Measurements from ENCODE around the gene PTPN22.

PTPN22 gene

DNA sequence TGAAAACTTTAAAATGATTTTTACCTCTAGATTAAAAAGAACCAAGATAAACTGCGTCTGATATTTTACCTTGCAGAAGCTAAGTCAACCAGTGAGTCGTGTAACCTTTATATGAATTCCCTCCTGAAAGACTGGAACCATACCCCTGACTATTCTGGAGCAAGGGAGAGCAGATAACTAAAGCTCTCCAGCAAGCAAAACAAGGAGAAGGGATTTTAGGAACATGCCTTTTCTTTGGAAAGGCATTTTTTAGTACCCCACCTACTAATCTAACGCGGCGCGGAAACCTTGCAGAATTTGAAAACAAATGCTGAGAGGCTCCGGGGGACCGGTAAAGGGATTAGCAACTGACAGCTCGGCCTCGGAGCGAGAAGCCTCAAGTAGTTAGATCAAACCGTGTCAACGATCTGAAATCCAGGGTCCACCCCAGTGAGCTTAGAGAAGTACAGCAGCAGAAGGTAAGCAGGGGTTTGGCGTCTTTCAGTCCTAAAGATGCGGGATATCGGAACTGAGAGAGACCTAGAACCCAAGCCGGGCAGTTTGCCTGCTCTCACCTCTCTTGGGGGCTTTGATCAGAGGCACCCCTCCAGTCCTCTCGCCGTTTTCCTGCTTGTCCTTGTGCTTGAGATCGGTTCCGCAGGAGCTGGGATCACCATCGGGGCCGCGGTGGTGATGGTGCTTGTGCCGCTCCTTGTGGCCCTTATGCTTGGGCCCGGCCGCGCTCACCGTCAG, 60.2 kb downstream of the PTPN22 start:
- DNase-seq (ENCODE audit: insufficient read length, low spot score), result no peak
- TF ChIP-seq, protein P1, sequence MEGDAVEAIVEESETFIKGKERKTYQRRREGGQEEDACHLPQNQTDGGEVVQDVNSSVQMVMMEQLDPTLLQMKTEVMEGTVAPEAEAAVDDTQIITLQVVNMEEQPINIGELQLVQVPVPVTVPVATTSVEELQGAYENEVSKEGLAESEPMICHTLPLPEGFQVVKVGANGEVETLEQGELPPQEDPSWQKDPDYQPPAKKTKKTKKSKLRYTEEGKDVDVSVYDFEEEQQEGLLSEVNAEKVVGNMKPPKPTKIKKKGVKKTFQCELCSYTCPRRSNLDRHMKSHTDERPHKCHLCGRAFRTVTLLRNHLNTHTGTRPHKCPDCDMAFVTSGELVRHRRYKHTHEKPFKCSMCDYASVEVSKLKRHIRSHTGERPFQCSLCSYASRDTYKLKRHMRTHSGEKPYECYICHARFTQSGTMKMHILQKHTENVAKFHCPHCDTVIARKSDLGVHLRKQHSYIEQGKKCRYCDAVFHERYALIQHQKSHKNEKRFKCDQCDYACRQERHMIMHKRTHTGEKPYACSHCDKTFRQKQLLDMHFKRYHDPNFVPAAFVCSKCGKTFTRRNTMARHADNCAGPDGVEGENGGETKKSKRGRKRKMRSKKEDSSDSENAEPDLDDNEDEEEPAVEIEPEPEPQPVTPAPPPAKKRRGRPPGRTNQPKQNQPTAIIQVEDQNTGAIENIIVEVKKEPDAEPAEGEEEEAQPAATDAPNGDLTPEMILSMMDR (IDR thresholded peaks at IDR 0.05; ENCODE audit: insufficient read depth, missing control alignments), result no peak
- no peak for FAIRE-seq

DNA sequence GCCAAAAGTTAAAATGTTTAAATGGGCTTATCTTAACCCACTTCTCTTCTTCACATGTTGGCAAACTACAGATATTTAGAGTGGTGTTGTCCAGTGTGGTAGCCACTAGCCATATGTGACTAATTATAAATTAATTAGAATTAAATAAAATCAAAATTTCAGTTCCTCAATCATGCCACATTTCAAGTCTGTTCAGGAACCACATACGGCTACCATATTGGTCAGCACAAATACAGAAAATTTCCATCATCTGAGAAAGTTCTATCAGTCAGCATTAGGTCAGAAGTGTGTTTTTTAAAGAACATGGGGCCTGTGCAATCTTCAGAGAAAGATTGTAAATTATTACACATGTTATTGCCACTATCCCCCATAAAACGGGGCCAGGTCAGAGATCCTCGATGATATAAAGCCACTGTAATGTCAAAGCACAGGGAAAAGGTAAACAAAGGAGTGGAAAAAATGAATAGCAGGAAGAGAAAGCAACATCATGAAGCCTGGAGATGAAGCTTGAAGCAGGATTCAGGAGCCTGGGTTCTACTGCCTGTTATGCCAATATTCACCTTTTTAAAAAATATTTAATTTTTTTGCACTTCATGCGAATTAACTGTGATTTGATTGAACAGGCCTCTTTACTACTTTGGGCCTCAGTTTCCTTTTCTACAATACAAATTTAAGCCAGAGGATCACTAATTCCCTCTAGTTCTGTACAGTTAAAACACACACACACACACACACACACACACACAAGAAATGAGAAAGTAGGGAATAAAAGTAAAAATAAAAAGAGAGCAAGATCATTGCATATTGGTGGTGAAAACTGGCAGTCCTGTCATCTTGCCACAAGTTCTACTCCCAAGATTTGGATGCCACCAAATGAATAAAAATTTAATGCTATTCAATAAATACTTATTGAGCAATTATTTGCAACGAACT, 61.6 kb downstream of the PTPN22 start:
- TF ChIP-seq, protein P1 (IDR thresholded peaks at IDR 0.05; ENCODE audit: insufficient read depth, missing control alignments), result no peak
- DNase-seq (ENCODE audit: insufficient read length, low spot score) (no peak), FAIRE-seq (no peak)

DNA sequence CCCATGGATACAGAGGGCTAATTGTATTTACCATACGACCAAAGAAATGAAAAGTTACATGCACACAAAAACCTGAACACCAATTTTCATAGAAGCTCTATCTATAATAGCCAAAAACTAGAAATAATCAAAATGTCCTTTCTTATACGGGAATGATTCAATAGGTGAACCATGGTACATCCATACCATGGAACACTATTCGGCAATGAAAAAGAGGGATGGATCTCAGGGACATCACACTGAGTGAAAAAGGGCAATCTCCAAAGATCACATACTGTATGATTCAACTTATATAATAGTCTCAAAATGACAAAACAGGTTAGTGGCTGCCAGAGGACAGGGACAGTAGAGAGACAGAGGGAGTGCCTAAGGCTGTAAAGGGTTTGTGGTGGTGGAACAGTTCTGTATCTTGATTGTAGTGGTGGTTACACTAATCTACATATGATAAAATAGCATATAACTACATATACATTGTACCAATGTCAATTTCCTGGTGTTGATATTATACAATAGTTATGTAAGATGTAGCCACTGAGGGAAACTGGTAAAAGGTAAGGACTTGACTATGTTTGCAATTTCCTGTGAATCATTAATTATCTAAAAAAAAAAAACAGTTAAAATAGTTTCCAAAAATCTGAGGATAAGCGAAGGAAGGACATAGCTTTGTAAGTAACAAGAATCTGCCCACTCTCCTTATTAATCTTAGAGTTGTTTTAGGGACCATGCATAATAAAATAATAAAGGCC, 62.9 kb downstream of the PTPN22 start:
- no peak for FAIRE-seq

DNA sequence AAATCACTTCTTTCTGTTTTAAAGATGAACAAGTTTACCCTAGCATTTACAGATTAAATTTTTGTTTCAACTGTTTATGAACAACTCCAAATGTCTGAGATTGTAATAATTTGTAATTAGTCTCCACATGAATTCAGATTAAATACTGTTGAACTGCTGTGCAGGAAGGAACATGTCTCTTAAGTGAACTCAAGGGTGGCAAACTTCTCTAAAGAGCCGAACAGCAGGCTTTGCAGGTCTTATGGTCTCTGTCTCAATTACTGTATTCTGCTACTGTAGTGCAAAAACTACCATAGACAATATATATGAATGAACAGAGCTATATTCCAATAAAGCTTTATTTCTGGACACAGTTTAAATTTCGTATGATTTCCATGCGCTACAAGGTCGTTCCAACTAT, 65.9 kb downstream of the PTPN22 start:
- FAIRE-seq (no peak), DNase-seq (ENCODE audit: insufficient read length, low spot score) (no peak)
- TF ChIP-seq, protein P1 (IDR thresholded peaks at IDR 0.05; ENCODE audit: insufficient read depth, missing control alignments), result no peak

More for the DNA sequence above, 62.9 kb downstream of the PTPN22 start:
- TF ChIP-seq, protein P1 (IDR thresholded peaks at IDR 0.05; ENCODE audit: insufficient read depth, missing control alignments), result no peak
- DNase-seq (ENCODE audit: insufficient read length, low spot score), result no peak

DNA sequence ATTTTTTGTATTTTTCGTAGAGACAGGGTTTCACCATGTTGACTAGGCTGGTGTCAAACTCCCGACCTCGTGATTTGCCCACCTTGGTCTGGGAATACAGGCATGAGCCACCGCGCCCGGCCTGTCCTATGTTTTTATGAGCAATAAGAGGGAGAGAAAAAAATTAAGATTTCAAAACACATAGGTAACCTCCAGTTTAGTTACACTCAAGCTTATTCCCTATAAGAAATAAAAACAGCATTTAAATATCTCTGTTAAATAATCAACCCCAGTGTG, 66.3 kb downstream of the PTPN22 start:
- FAIRE-seq (no peak), DNase-seq (ENCODE audit: insufficient read length, low spot score) (no peak)
- TF ChIP-seq, protein P1 (IDR thresholded peaks at IDR 0.05; ENCODE audit: insufficient read depth, missing control alignments), result no peak

DNA sequence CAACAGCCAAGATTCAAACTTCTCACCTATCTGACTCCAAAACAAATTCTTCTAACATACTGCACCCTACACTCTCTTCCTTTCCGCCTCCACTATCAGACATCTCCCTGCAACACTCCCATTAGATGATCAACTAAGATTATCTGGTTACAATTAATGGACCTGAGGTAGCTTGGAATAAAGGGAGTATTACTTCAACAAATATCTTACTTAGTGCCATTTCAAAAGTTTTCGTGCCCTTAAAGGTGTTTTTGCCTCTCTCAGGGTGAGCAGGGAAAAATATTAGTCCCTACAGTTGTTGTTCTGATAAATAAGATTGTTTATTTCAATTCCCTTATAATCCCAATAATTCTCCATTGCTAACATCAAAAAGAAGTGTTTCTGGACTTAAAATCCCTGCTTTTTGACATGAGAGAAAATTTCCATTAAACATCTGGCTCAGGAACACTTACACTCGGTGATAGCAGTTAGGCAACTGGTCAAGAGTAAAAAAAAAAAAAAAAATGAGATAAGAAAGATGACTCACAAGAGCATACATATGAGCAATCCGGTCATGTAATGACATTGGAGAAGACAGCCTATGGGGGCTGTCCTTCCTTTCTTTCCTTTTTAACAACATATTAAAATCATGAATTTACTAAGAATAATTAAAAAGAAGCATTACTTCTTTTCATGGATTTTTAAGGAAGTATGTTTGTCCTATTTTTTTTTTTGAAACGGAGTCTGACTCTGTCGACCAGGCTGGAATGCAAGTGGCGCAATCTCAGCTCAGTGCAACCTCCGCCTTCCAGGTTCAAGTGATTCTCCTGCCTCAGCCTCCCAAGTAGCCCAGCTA, 66.9 kb downstream of the PTPN22 start:
- no peak for DNase-seq (ENCODE audit: insufficient read length, low spot score)

More for the DNA sequence above, 66.9 kb downstream of the PTPN22 start:
- TF ChIP-seq, protein P1 (IDR thresholded peaks at IDR 0.05; ENCODE audit: insufficient read depth, missing control alignments), result no peak
- FAIRE-seq, result no peak
